Chondrocyte (in vitro differentiated cells): ENCODE results near the gene RACGAP1. TPM values are rescaled to one million over a fixed set of nuclear protein-coding genes. Genes with fewer than 3 reads are reported as not detected.
A peak's percentile ranks its signal among the peaks of the same experiment; 100 is the strongest.

Experiments used
- DNase-seq: peaks from one replicate; pipeline ENCODE4 v3.0.0; 2021; ENCODE audit warnings: mixed read lengths, low spot score
- H3K27ac Mint-ChIP-seq: one replicate; pipeline ENCODE4 v1.8.0; 2021; ENCODE audit warnings: mild to moderate bottlenecking, moderate library complexity, mixed read lengths; ENCODE audit not compliant: unreplicated experiment
- H3K27me3 Mint-ChIP-seq: 2 replicates; pipeline ENCODE4 v1.8.0; 2021; ENCODE audit warnings: low read depth, mixed read lengths
- H3K36me3 Mint-ChIP-seq: 2 replicates; pipeline ENCODE4 v1.8.0; 2021; ENCODE audit warnings: low read depth, mixed read lengths
- H3K4me1 Mint-ChIP-seq: 2 replicates; pipeline ENCODE4 v1.8.0; 2021; ENCODE audit warnings: low read depth, mild to moderate bottlenecking, mixed read lengths
- H3K4me3 Mint-ChIP-seq: one replicate; pipeline ENCODE4 v1.8.0; 2021; ENCODE audit warnings: mild to moderate bottlenecking, moderate library complexity, mixed read lengths; ENCODE audit not compliant: unreplicated experiment
- H3K9me3 Mint-ChIP-seq: 2 replicates; pipeline ENCODE4 v1.8.0; 2021; ENCODE audit warnings: low read depth, mixed read lengths
- CTCF ChIP-seq: fragments of 200-600 bp; sonication (generic); IDR thresholded peaks from 2 replicates; pipeline ENCODE4 v1.5.0; 2021; ENCODE audit warnings: antibody characterized with exemption, mild to moderate bottlenecking, moderate library complexity
- total RNA-seq: library from RNA; stranded (reverse); gene quantifications from 3 replicates; pipeline ENCODE4 v1.2.1, GENCODE V29; 2021

Gene RACGAP1
- total RNA-seq, 1 donor from 2014 or later: 25.7 TPM

- Mint-ChIP-seq H3K9me3 (no peaks in the 10 kb centered on the region), H3K4me1 (no peaks in the 10 kb centered on the region), H3K4me3 (no peak overlapping the region), H3K27me3 (peaks cover 2% of the 10 kb centered on the region), H3K27ac (no peak overlapping the region), H3K36me3 (no peaks in the 10 kb centered on the region)
- no peak for DNase-seq
- no peak for TF ChIP-seq CTCF
Observed at GRCh38 chr12:50042693-50043092, 17.4 kb upstream of the RACGAP1 start.

GRCh38 chr12:50041962-50042361 lies 16.7 kb upstream of the RACGAP1 start:
- H3K27ac Mint-ChIP-seq: no peak overlapping the region
- no peaks in the 10 kb centered on the region for H3K4me1 Mint-ChIP-seq
- peaks cover 2% of the 10 kb centered on the region for H3K27me3 Mint-ChIP-seq
- H3K36me3 Mint-ChIP-seq: no peaks in the 10 kb centered on the region
- DNase-seq: no peak
- no peak overlapping the region for H3K4me3 Mint-ChIP-seq
- TF ChIP-seq CTCF: no peak
- H3K9me3 Mint-ChIP-seq: no peaks in the 10 kb centered on the region

GRCh38 chr12:50041062-50041860 lies 16.0 kb upstream of the RACGAP1 start:
- no peaks in the 10 kb centered on the region for H3K9me3 Mint-ChIP-seq
- H3K27me3 Mint-ChIP-seq: peaks cover 5% of the 10 kb centered on the region
- H3K36me3 Mint-ChIP-seq: no peaks in the 10 kb centered on the region
- DNase-seq: no peak
- no peak for TF ChIP-seq CTCF
- H3K4me1 Mint-ChIP-seq: no peaks in the 10 kb centered on the region
- no peak overlapping the region for H3K4me3 Mint-ChIP-seq
- no peak overlapping the region for H3K27ac Mint-ChIP-seq

- Mint-ChIP-seq H3K9me3 (no peaks in the 10 kb centered on the region), H3K27me3 (peaks cover 8% of the 10 kb centered on the region), H3K4me3 (no peak overlapping the region), H3K4me1 (no peaks in the 10 kb centered on the region), H3K27ac (no peak overlapping the region), H3K36me3 (no peaks in the 10 kb centered on the region)
- no peak for TF ChIP-seq CTCF
- DNase-seq: no peak
Observed at GRCh38 chr12:50040657-50041056, 15.4 kb upstream of the RACGAP1 start.

- Mint-ChIP-seq H3K4me3 (no peak overlapping the region), H3K27ac (no peak overlapping the region), H3K36me3 (no peaks in the 10 kb centered on the region), H3K27me3 (peaks cover 8% of the 10 kb centered on the region), H3K9me3 (no peaks in the 10 kb centered on the region), H3K4me1 (no peaks in the 10 kb centered on the region)
- no peak for DNase-seq
- TF ChIP-seq CTCF: peak; percentile 88
Observed at GRCh38 chr12:50039151-50039835, 14.0 kb upstream of the RACGAP1 start.
